A204.1 (cell line): ENCODE data around the gene NT5DC2.

Experiments used
- FAIRE-seq: peaks from 2 replicates; lab custom pipeline; 2012; peaks lifted over from hg19 to GRCh38; lab: Jason Lieb, UNC

The NT5DC2 gene

DNA sequence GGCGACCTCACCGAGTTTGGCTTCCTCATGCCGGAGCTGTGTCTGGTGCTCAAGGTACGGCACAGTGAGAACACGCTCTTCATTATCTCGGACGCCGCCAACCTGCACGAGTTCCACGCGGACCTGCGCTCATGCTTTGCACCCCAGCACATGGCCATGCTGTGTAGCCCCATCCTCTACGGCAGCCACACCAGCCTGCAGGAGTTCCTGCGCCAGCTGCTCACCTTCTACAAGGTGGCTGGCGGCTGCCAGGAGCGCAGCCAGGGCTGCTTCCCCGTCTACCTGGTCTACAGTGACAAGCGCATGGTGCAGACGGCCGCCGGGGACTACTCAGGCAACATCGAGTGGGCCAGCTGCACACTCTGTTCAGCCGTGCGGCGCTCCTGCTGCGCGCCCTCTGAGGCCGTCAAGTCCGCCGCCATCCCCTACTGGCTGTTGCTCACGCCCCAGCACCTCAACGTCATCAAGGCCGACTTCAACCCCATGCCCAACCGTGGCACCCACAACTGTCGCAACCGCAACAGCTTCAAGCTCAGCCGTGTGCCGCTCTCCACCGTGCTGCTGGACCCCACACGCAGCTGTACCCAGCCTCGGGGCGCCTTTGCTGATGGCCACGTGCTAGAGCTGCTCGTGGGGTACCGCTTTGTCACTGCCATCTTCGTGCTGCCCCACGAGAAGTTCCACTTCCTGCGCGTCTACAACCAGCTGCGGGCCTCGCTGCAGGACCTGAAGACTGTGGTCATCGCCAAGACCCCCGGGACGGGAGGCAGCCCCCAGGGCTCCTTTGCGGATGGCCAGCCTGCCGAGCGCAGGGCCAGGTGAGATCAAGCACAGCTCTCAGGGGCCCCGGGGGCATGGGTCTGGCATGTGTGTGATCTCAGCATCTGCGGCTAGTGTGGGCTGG is 45.6 kb downstream of the NT5DC2 start:
- FAIRE-seq, result no peak

DNA sequence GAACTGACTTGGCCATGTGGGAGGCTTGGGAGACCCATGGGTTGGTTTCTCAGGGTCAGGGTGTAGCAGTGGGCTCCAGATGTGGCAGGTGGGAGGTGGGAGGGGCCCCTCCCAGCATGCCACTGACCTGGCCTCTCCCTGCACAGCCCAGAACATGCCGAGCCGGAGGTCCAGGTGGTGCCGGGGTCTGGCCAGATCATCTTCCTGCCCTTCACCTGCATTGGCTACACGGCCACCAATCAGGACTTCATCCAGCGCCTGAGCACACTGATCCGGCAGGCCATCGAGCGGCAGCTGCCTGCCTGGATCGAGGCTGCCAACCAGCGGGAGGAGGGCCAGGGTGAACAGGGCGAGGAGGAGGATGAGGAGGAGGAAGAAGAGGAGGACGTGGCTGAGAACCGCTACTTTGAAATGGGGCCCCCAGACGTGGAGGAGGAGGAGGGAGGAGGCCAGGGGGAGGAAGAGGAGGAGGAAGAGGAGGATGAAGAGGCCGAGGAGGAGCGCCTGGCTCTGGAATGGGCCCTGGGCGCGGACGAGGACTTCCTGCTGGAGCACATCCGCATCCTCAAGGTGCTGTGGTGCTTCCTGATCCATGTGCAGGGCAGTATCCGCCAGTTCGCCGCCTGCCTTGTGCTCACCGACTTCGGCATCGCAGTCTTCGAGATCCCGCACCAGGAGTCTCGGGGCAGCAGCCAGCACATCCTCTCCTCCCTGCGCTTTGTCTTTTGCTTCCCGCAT is 46.4 kb downstream of the NT5DC2 start:
- no peak for FAIRE-seq

DNA sequence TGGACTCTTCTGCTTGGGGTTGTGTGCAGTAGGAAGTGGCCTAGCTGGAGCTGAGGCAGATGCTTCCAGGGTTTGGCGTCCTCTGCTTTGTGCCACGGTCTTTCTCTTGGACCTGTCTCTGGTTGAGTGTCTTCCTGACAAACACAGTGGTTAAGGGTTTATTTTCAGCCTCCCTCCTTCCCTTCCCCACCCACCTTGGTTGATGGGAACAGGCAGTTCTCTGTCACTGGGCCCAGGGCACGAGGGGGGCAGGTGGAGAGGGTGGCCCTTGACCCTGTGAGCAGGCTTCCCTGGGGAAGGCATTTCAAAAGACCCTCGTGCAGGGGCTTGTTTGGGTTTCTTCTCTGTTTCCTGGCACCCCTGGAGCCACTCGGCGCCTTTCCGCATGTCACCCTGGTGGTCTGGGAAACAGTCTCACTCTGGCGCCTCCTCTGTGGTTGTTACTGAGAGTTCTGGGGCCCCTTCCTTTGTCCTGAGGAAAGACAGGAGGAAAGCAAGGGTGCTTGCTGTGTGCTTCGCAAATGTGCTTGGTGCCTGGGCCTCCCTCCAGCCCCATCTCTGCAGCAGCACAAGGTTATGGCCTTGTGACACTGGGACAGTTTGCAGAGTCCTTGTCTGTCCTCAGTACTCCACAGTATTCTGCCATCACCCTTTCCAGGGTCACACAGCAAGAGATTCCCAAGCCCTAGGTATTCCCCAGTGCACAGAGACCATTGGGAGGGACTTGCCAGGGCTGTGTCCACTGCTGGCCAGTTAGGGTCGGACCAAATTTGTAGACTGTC is 48.8 kb downstream of the NT5DC2 start:
- FAIRE-seq, result no peak

DNA sequence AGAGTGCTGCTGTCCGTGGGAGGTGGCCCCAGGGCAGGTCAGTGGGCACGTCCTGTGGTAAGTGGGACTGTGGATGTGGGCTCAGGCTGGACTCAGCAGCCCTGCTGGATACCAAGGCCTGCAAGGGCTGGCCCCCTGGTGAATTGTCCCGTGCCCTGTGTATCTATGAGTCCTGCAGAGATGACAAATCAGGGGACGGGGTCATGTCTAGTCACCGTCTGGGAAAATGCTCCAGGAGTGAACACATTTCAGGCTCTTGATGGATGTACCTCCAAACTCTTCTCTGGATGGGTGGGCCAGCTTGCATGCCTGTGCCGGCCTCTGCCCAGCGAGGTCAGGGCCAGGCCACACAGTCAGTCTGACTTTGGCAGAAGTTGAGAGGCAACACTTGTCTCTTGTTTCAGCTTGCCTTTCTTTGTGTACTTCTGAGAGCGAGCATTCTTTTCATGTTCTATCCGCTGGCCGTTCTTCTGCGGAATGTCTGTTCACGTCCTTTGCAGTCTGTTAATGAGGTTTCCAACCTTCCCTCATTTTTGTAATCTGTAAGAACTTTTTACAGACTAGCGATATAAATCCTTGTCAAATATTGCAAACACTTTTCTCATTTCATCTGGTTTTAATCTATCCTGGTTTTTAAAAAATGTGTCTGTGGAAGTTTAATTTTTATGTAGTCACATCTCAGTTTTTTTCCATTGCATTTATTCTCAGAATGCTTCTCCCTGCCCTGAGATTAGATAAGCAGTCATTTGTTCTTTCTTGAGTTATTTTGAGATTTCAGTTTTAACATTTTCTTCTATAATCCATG is 49.9 kb downstream of the NT5DC2 start:
- FAIRE-seq, result no peak

DNA sequence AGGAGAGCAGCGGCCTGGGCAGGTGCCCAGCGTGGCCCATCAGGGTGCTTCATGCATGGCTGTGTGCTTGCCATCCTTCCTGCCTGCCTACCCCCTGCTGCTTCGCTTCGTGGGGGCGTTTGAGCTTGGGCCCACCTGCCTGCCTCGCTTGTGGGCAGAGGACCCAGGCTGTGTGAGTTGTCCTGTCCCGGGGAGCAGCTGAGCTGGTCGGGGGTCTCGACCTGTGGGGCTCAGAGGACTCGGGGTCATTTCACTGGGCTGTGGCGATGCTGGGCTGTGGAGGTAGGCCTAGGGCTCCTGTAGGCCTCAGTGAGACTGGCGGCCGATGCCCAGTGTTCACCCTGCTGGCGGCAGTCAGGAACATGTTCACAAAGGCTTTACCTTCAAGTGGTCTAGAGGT is 50.6 kb downstream of the NT5DC2 start:
- FAIRE-seq, result no peak

DNA sequence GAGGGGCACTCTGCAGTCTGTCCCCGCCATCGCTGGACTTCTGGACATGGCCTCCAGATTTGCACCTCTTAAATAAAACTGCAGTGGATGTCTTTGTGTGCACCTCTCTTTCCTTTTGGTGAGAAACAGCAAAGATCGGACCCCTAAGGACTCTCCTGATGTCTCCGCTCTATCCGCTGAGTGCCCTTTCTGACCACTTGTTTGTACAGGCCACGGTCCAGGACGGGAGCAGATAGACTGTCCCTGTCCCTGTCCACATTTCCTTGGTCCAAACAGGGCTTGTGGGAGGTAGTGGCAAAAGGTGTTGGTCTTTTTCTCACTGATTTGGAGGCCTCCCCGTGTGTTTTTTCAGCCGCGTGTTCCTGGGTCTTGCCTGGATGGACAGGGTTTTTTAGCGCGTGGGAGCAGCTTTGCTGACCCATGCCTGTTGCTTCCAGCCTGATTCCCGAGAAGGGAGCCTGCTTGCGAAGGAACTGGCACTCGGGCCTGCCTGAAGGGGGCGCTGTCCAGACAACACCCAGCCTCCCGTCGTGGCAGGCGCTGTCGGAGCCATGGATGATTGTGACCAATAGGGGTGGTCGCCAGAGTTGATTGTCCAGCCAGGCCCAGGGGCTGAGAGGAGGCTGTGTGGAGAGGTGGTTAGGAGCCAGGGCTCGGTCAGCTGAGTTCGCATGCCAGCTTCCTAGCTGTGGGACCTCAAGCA is 51.7 kb downstream of the NT5DC2 start:
- no peak for FAIRE-seq

DNA sequence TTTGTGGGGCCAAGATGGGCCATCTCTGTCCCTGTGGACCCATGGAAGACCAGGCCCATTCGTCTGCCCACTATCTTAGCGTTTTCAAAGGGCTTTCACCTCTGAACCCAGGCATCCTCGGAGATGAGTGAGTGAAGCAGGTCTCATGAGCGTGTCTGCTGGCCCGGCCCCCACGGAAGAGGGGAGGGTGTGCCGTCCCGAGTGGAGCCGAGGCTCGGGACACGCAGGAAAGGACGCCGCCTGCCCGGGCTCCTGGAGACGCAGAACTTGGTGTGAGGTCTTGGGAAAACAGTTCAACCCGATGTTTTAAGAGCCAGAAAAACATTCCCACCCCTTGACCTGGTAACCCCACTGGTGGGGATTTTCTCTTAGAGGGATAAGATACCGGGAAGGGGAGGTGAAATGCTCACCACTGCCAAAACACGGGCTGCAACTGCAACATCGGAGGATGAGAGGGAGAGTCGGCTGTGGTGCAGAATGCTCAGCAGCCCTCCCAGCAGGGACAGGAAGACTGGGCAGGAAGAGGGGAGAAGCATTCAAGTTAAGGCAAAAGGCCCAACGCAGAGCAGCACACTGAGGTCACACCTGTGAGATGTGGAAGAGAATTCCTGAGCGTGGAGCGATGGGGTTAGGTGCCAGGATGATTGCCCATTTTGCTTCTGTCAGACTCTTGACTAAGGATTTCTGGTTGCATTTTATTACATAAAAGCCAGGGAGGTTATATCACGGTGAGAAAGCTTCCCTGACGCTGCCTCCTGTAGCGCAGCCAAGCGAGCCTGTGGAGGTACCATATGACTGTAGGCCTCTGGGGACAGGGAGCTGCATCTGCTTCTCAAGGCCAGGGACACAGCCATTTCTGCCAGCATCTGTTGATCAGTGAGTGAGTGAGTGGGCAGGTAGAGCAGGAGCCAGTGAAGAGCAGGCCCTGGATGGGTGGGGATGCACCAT is 52.6 kb downstream of the NT5DC2 start:
- FAIRE-seq, result no peak

DNA sequence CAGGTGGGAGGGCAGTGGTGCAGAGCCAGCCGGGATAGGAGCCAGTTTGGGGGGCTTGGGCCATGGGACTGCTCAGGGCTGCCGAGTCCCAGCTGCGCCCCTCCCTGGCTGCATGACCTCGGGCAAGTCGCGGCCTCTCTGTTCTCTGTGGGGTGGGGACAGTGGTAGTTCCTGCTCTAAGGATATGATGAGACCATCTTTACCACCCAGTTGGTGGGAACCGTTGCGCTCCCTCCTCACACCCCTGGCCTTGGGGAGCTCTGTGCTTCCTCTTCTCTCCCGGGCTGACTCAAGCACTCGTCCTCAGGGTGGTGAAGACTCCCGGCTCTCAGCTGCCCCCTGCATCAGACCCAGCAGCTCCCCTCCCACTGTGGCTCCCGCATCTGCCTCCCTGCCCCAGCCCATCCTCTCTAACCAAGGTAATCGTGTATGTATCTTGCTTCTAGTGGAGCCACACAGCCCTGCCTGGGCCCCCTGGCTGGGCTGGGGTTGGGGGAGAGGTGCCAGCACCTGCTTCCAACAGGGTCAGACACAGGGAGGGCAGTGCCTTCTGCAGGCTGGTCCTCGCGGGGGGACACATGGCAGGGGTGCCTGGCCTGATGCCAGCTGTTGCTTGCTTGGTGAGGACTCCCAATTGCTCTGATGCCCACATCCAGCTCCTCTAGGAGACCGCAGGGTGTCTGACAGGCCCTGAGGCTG is 53.6 kb downstream of the NT5DC2 start:
- no peak for FAIRE-seq

DNA sequence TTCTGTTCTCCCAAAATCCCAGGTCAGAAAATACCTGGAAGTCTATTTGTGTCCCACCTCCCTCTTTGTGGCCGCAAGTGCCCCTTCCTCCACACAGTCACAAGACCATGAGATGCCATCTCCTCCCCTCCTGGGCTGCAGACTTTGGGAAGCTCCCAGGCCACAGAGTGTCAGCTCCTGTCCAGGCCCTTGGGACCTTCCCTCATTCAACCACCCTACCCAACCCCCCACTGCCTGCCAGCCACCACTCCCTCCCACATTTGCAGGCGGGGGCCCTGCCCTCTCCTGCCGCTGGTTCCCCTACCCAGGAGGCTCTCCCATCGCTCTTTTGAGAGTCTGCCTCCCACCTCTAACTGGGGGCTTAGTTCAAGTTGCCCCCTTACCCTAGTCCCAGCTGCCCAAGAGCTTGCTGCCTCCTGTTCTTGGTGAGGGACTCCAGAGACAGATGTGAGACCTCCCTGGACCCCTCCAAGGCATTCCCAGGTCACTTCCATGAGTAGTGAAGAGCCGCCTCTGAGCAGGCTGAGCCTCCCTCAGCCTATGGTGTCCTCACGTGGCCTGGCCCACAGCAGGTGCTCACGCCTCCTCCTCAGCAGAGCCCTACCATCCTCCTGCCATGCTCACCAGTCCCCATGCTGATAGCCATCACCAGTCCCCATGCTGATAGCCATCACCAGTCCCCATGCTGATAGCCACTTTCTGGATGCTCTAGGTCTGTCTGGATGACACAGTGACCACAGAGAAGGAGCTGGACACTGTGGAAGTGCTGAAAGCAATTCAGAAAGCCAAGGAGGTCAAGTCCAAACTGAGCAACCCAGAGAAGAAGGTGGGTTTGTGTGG is 54.4 kb downstream of the NT5DC2 start:
- FAIRE-seq, result no peak

DNA sequence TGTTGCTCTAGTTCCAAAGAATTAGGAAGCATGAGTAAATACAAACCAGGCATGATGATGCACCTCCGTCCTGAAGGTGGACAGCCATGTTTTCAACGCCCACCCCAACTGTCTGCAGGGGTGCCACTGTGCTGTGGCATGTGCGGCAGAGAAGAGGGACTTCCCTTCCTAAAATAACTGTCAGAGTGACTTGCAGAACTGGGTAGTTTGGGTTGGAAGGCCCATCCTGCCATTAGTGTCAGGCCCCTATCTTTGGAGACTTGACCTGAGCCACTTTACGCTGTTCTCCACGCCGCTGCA is 55.9 kb downstream of the NT5DC2 start:
- no peak for FAIRE-seq

DNA sequence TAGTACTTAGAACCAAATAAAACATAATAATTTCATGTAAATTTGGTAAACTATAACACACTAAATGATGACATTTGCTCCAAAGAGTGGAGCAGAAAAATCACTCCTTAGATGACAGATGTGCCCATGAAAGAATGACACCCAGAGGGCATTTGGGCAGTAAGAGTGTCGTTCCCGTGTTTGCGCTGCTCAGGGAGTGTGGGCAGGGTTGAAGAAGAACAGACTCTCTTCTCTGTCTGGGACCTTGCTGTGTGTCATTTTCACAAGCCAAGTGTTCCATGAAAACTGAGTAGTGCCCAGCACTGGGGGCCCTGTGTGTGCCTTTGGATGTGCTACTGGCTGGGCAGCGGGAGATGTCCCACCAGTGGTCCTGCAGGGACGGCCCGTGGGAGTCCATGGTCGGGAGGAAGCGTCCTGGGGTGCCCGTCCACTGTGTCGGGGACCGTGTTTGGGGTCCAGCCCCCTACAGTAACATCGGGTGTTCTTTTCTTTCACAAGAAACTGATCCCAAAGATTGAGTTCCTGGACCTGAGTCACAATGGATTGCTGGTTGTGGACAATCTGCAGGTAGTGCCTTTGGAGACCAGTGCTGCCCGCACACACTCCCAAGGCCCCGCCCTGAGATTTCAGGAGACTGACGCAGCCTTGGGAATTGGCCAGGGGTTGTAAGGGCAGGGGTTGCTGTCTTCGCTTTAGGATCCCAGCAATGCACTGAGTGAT is 56.4 kb downstream of the NT5DC2 start:
- no peak for FAIRE-seq
